Bronchial epithelial cell (primary cell): ENCODE data around the gene ARHGDIG. TPM values are rescaled to one million over a fixed set of nuclear protein-coding genes. Genes with fewer than 3 reads are reported as not detected.

Source experiments
- DNase-seq: peaks from one replicate; pipeline ENCODE4 v3.0.0-alpha.2; 2010; ENCODE audit warnings: low read depth
- FAIRE-seq: peaks from 2 replicates; lab custom pipeline; 2011; peaks lifted over from hg19 to GRCh38; lab: Jason Lieb, UNC
- H3K27me3 ChIP-seq: 2 replicates; pipeline ENCODE4 v1.5.1; 2011; ENCODE audit warnings: low read length; ENCODE audit not compliant: control insufficient read depth, insufficient read depth
- H3K36me3 ChIP-seq: 2 replicates; pipeline ENCODE4 v1.5.1; 2011; ENCODE audit warnings: low read length; ENCODE audit not compliant: control insufficient read depth, insufficient read depth
- H3K4me3 ChIP-seq: 2 replicates; pipeline ENCODE4 v1.5.1; 2011; ENCODE audit warnings: mild to moderate bottlenecking, low read depth, low read length, control low read depth
- total RNA-seq: library from RNA; depleted of rRNA; stranded (reverse); fragments of >200 nt; gene quantifications from 2 replicates; pipeline ENCODE4 v1.2.1, GENCODE V29; 2014
- TF ChIP-seq, protein P1 (sequence below): IDR thresholded peaks from 2 replicates; pipeline ENCODE4 v1.5.1; 2011; ENCODE audit warnings: mild to moderate bottlenecking, moderate library complexity, low read length, control low read depth, inconsistent platforms; ENCODE audit not compliant: insufficient read depth, severe bottlenecking

The ARHGDIG gene
- total RNA-seq, 1 donor from 2014 or later: not detected

DNA sequence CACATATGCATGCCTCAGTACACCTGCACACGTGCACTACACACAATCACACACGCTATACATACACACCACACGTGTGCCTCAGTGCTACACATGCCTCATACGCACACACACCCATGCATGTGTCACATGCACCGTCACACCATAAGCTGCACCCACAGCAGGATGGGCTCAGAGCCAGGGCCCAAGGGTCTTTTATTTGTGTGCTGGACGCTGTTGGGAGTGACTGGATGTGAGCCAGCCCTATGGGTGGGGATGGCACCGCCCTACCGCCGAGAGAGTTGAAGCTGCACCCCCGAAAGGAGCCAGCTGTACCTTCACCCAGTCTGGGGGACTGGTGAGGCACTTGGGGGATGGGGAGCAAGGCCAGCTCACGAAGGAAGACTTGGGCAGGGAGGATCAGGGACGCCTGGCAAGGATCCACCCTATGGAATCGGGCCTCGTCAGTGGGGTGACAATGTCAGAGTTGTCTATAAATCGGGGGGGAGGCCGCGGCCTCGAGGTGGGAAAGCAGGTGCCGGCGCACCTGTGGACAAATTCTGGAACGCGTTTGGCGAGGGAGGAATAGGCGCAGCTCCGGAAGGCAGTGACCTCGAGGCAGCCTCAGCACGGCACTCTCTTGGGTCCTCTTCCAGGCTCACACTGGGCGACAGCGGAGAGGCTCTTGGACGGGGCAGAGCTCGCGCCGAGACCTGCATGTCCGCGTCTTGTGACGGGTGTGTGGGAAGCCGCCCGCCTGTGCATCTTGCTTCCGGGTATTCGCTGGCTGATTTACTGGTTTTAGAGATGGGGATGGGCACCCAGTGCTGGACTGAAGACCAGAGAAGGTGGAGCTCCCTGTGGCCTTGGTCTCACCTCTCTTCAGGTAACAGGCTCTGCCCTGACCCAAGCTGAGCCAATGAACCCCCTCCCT is 12.0 kb upstream of the ARHGDIG start:
- DNase-seq (no peak), FAIRE-seq (no peak)
- H3K27me3 ChIP-seq: no peaks in the 10 kb centered on the region
- no peak overlapping the region for H3K4me3 ChIP-seq
- H3K36me3 ChIP-seq: peaks cover 3% of the 10 kb centered on the region
- TF ChIP-seq, protein P1, sequence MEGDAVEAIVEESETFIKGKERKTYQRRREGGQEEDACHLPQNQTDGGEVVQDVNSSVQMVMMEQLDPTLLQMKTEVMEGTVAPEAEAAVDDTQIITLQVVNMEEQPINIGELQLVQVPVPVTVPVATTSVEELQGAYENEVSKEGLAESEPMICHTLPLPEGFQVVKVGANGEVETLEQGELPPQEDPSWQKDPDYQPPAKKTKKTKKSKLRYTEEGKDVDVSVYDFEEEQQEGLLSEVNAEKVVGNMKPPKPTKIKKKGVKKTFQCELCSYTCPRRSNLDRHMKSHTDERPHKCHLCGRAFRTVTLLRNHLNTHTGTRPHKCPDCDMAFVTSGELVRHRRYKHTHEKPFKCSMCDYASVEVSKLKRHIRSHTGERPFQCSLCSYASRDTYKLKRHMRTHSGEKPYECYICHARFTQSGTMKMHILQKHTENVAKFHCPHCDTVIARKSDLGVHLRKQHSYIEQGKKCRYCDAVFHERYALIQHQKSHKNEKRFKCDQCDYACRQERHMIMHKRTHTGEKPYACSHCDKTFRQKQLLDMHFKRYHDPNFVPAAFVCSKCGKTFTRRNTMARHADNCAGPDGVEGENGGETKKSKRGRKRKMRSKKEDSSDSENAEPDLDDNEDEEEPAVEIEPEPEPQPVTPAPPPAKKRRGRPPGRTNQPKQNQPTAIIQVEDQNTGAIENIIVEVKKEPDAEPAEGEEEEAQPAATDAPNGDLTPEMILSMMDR: no peak

DNA sequence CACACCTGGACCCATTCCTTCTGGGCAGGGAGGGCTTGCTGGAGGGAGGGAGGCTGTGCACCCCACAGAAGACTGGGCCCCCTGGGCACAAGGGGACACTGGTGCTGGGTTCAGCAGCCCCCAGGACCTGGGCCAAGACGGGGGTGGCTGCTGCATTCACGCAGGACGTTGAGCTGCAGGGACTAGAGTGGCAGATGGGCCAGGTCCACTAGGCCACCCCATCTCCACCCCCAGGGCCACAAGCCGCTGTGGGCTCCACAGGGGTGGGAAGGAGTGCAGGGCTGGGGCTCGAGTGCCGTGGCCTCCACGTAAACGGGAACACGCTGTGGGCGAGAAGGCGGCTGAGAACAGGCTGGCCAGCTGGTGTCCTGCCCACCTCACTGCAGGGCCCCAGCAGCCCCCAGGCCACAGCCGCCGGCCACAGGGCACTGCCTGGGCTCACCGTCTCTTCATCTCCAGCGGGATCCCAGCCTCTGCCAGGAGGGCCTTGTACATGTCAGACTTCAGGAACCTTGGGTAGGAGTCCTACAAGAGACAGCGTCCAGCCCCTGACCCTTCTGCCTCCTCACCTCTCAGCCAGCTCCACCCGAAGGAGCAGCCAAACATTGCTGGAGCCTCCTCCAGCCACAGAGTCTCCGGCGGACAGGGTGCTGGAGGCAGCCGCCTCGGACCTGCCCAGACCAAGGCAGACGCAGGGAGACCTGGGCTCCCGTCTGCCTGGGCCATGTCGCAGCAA is 11.2 kb upstream of the ARHGDIG start:
- TF ChIP-seq, protein P1: no peak
- no peak for FAIRE-seq

GRCh38 chr16:270381-271255 is 9.8 kb upstream of the ARHGDIG start:
- H3K36me3 ChIP-seq: no peaks in the 10 kb centered on the region
- peaks cover 10% of the 10 kb centered on the region for H3K27me3 ChIP-seq
- TF ChIP-seq, protein P1: no peak
- H3K4me3 ChIP-seq: no peak overlapping the region
- DNase-seq (no peak), FAIRE-seq (no peak)

More for the DNA sequence above, 11.2 kb upstream of the ARHGDIG start:
- no peak overlapping the region for H3K4me3 ChIP-seq
- H3K27me3 ChIP-seq: peaks cover 2% of the 10 kb centered on the region
- no peaks in the 10 kb centered on the region for H3K36me3 ChIP-seq
- no peak for DNase-seq

GRCh38 chr16:272633-273546 is 7.5 kb upstream of the ARHGDIG start:
- FAIRE-seq (no peak), DNase-seq (no peak)
- TF ChIP-seq, protein P1: no peak
- Histone ChIP-seq H3K27me3 (peaks cover 14% of the 10 kb centered on the region), H3K36me3 (no peaks in the 10 kb centered on the region), H3K4me3 (no peak overlapping the region)
